Measurements from ENCODE around the gene CTNNA3.

The CTNNA3 gene

GRCh38 chr10:66842371-66842770, 853.6 kb downstream of the CTNNA3 start:
- no peak for DNase-seq

DNA sequence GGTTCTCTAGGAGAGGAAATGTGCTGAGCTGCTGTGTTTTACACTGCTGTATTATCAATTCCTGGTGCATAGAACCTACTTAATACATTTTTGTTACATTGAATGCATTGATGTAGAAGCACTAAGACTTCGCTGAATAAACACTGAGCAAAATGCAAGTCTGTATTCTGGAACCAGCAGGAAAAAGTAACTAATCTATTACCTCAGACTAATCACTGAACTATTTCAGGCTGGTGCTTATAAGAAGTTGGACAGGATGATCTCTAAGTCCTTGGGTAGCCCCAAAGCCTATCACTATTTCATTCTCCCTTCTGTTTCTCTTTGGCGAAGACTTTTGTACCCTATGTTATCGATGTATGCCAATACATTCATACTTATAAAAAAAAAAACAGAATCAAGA, 857.3 kb downstream of the CTNNA3 start:
- no peak for DNase-seq

GRCh38 chr10:66837990-66838389, 858.0 kb downstream of the CTNNA3 start:
- DNase-seq = no peak

DNA sequence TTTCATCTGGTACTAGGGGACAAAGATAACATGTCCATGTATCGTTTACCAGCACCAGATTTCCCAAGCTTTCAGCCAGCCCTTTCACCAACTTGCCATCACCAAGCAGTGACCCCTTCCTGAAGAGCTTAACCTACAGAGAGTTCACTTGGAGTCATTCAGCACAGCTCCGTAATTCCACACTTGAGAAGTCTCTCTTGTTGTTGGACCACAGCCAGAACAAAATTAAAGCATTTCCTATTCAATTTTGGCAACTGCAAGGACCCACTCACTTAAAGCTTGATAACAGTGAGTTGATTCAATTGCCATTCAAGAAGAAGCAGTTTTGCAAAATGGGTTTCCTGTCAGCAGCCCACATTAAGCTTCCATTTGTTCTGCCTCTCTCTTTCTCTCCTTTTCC, 858.7 kb downstream of the CTNNA3 start:
- DNase-seq = no peak

DNA sequence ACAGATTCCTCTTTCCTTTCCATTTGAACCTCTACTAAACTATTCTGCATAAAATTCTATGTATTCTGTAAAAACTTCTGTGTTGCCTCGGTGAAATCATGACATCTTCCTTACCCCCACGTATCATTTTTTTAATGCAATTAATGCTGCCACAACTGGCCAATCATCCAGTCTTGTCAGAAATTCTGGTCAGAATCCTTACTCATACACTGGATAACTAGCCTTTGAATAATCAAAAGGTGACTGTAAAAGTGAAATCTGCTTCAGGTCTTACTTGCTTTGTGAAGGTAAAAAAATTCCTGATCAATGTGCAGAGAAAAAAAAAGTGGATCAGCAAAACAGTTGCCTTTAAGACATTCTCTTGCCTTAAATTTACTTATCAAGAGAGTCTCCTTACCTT, 859.2 kb downstream of the CTNNA3 start:
- no peak for DNase-seq

DNA sequence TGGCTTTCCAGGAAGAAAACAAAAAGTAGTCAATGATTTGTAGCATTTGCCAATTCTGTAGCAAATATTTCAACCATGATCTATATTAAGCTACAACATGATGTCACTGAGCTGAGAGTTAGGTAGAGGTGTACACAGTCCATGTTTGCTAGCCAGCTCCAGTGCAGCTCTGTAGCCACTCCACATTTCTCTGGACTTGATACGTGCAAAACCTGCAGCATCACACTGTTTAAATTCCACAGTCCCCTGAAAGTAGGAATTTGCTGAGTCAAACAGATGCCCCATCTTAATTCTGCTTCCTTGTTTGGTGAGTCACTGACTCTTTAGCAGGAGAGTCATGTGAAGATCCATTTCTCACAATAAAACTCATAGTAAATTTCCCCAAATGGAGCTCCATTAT, 859.9 kb downstream of the CTNNA3 start:
- DNase-seq = no peak

- DNase-seq = no peak
Measured at GRCh38 chr10:66835400-66835799, 860.6 kb downstream of the CTNNA3 start.

- no peak for DNase-seq
Measured at GRCh38 chr10:66834802-66835201, 861.2 kb downstream of the CTNNA3 start.

DNA sequence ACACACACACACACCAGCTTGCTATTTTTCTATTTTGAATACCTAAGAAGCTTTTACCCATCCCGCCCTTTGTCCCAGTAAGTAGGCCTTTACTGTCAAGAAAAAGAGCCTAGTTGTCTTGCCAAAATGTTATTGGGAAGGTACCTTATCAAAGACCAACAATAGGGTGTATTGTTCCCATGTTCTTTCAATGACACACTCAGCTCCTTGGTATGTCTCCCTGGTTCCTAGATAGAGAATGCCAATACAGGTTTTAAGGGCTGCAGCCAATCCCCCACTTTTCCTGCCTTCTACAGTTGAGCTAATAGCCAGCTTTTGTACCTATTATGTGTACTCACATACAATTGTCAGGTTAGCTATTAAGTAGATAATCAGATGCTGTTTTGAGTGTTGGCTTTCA, 862.1 kb downstream of the CTNNA3 start:
- DNase-seq = no peak

GRCh38 chr10:66832781-66833422, 863.1 kb downstream of the CTNNA3 start:
- DNase-seq = no peak

- no peak for DNase-seq
Measured at GRCh38 chr10:66828957-66829356, 867.0 kb downstream of the CTNNA3 start.

GRCh38 chr10:66827353-66827752, 868.6 kb downstream of the CTNNA3 start:
- no peak for DNase-seq

DNA sequence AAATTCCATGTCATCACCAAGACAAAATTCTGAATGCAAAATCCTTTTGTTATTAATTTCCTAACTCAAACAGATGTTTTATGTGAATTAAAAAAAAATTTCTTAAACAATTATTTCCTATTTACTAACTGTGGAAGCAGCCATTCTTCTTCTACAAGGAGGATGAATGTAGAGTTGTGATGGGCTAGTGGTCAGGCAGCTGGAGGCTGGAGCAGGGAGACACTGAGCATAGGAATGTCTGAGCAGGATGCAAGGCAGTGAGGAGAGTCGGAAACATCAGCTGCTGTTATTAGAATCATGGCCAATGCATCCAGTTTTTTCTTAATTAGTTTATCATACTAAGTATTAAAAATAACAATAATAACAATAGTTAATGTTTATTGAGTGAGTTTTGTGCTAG, 872.7 kb downstream of the CTNNA3 start:
- no peak for DNase-seq

DNA sequence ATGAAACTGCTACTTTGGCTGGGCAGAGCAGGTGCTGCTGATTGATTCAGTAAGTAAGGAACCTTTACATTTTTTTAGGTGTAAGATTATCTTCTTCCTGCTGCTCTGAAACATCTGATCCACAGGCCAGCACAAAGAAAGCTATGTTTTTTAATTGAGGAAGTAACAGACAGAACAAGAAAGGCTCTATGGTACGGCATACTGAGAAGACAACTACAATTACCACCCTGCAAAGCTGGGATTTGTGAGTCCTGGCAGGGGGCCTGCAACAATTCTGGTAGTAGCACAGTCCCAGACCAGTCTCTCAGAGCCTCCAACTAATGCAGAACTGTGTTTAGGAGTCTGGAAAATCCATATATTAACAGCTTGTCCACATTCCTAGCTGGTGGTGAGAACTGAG, 873.2 kb downstream of the CTNNA3 start:
- DNase-seq = no peak

DNA sequence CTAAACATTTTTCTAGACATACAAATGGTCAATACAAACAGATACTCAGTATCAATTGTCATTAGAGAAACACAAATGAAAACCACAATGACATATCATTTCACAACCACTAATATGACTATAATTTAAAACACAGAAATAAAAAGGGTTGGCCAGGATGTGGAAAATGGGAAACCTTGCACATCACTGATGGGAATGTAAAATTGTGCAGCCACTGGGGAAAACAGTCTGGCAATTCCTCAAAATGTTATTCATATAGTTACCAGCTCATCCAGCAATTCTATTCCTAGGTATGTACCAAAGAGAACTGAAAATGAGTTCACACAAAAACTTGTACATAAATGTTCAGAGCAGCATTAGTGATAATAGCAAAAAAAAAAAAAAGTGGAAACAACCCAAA, 876.3 kb downstream of the CTNNA3 start:
- DNase-seq = no peak

GRCh38 chr10:66813122-66813521, 882.9 kb downstream of the CTNNA3 start:
- no peak for DNase-seq

DNA sequence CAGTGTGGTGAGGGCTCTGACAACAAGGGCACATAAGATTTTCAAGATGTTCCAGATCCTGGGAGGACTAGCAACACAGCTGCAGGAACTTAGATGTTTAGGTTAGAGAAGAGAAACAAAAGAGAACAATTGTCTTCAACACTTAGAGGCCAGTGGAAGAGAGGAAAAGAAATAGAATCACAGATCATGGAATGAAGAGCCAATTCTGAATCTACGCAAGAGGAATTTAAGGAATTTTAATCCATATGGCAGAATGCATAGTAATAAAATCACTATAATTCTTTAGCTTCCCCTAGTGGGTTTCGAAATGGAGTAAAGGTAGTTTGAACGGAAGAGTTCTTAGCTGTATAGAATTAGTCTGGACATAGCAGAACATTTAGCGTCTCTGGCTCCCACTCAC, 884.8 kb downstream of the CTNNA3 start:
- DNase-seq = no peak

DNA sequence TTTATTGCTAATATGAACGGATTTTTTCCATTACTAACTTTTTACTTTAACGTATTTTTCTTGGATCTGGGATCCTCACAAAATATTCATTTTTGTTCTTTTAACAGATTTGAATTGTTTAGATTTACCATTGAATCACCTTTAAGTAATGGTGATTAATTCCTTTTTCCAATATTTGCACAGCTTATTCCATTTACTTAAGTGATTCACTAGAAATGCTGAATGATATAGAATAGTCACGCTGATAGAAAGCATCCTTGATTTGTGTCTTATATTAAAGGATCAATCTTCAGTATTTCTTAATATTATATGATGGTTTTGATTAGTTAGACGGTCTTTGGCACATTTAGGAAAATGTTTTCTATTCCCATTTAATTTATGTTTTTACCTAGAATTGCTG, 886.6 kb downstream of the CTNNA3 start:
- DNase-seq = no peak

- DNase-seq = no peak
Measured at GRCh38 chr10:66805612-66806011, 890.4 kb downstream of the CTNNA3 start.

DNA sequence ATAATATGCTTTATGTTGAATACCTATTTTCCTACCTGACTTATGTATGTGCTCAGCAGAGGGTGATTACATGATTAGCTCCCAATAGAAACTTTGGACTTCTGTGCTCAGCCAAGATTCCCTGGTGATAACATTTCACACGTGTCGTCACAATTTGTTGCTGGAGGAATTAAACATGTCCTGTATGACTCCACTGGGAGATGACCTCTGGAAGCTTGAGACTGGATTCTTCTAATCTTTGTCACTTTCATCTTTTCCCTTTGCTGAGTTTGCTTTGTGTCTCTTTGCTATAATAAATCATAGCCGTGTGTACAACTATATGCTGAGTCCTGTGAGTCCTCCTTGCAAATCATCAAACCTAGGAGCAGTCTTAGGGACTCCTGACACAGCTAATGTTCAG, 891.0 kb downstream of the CTNNA3 start:
- DNase-seq = no peak

DNA sequence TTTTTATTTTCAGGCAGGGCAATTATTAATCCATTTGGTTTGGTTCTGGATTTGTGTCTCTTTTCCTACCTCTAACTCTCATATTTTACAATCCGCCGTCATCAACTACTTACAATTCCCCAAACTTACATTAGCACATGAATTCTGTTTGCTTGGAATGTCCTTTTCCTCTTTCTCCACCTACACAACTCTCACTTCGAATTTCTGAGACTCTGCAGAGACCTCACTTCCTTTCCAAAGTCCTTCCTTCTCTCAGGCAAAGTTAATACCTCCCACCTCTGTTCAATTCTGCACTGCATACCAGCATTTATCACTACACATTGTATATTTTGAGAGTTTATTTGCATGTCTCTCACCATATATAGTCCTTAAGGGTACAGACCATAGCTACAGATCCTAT, 892.8 kb downstream of the CTNNA3 start:
- DNase-seq = no peak

GRCh38 chr10:66799474-66799873, 896.5 kb downstream of the CTNNA3 start:
- no peak for DNase-seq

- no peak for DNase-seq
Measured at GRCh38 chr10:66795866-66796265, 900.1 kb downstream of the CTNNA3 start.

GRCh38 chr10:66792441-66792840, 903.6 kb downstream of the CTNNA3 start:
- no peak for DNase-seq

DNA sequence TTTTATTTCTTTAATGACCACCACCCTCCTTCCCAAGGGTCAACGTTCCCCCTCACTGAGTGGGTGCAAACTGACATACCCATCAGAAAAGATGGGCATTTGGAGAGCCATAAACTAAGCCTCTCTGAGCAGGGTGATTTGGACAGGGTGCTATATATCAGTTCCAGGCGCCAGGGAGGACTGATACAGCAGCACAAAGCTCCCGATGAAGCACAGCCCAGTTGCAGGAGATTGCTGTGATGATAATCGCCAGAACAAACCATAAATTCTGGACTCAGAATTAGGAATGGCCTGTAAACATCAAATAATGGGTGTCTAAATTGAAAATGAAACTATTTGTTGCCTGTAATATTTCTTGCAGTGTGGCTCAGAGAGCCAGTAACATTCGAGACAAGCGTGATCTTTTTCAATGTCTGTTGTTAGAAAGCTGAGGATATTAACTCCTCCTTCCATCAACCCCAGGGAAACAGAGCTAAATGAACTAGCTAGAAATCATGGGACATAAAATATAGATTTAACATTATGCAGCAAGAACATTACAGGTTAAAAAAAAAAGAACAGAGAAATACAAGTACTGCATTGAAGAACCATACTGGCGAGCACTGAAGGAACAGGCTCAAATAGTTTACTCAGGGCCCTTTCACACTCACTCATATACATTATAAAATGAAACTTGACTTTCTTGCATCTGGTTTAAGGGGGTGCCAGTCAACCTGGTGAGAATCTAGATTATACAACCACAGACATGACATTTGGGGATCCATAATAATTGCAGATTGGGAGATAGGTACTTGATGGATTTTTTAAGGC, 907.6 kb downstream of the CTNNA3 start:
- no peak for DNase-seq

Data from effector CD4-positive, alpha-beta T cell (primary cell).